ENCODE data around the gene PALS1.
"Not testable (repeated sequence)": the region's sequence is repeated elsewhere in the genome, so short reads cannot be mapped to it uniquely, and the experiment has no call there.

Gene PALS1

DNA sequence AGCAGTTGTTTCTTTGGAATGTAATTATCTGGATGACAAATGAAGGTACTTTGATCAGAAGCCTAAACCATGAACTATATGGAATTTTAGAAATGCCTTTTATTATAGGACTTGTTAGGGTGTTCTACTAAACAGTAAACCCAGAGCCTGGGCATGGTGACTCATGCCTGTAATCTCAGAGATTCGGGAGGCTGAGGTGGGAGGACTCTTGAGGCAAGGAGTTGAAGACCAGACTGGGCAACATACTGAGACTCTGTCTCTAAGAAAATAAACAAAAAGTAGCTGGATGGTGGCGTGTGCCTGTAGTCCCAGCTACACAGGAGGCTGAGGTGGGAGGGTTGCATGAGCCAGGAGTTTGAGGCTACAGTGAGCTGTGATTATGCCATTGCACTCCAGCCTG is 23.9 kb downstream of the PALS1 start:
- H3K4me1 ChIP-seq (ENCODE audit: control insufficient read depth, insufficient read depth, low read length), result peaks cover 2% of the 10 kb centered on the region
- no peaks in the 10 kb centered on the region for H3K27me3 ChIP-seq (ENCODE audit: control insufficient read depth, insufficient read depth, low read length)
- H3K9ac ChIP-seq (ENCODE audit: low read length), result no peak overlapping the region
- H3K9me3 ChIP-seq (ENCODE audit: control insufficient read depth, low read length), result no peaks in the 10 kb centered on the region
- no peaks in the 10 kb centered on the region for H3K36me3 ChIP-seq (ENCODE audit: control insufficient read depth, insufficient read depth, low read length)
- no peak overlapping the region for H3K4me3 ChIP-seq (ENCODE audit: low read length)

DNA sequence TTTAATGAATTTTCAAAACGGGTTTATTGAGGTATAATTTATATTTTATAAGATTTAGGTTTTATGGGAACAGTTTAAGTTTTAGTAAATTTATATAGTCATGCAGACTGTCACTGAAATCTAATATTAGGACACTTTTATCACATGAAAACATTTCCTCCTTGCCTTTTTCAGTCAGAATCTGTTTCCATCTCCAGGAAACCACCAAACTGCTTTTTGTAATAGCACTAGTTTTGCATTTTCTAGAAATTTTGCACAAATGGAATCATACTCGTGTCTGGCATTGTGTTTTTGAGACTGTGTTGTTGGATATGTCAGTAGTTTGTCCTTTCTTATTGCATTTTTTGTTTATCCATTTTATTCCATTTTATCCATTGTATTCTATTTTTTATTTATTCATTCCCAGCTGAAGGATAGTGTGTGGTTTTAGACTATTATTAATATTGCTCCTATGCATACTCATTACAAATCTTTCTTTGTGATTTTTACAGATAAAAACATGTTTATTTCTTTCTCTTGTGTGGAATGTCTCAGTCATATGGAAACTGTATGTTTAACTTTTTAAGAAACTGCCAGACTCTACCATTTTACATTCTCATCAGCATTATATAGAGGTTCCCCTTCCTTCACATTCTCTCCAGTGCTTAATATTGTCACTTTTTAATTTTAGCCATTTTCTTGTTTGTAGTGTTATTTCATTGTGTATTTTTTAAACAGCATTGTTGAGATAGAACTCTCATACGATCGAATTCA is 26.5 kb downstream of the PALS1 start:
- Histone ChIP-seq H3K9ac (ENCODE audit: low read length) (no peak overlapping the region), H3K4me3 (ENCODE audit: low read length) (no peak overlapping the region), H3K27me3 (ENCODE audit: control insufficient read depth, insufficient read depth, low read length) (no peaks in the 10 kb centered on the region), H3K4me1 (ENCODE audit: control insufficient read depth, insufficient read depth, low read length) (peaks cover 7% of the 10 kb centered on the region), H3K36me3 (ENCODE audit: control insufficient read depth, insufficient read depth, low read length) (no peaks in the 10 kb centered on the region), H3K9me3 (ENCODE audit: control insufficient read depth, low read length) (no peaks in the 10 kb centered on the region)

DNA sequence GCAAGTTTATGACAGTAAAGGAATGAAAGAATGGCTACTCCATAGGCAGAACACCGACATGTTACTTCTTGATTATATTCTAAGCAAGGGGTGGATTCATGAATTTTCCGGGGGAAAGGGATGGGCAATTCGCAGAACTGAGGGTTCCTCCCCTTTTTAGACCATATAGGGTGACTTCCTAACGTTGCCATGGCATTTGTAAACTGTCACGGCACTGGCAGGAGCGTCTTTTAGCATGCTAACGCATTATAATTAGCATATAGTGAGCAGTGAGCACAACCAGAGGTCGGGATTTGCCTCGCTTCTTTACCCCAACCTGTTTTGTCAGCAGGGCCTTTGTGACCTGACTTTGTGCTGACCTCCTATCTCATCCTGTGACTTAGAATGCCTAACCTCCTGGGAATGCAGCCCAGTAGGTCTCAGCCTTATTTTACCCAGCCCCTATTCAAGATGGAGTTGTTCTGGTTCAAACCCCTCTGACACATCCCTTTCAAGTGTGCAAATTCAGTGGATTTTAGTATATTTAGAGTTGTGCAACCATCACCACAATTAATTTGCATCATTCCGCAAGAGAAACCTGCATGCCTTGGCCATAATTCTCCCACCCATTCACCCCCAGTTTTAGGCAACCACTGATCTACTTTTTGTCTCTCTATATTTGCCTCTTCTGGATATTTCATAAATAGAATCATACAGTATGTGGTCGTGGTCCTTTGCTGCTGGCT is 27.4 kb downstream of the PALS1 start:
- H3K9me3 ChIP-seq (ENCODE audit: control insufficient read depth, low read length), result no peaks in the 10 kb centered on the region
- no peak overlapping the region for H3K9ac ChIP-seq (ENCODE audit: low read length)
- H3K4me1 ChIP-seq (ENCODE audit: control insufficient read depth, insufficient read depth, low read length), result peaks cover 7% of the 10 kb centered on the region
- H3K4me3 ChIP-seq (ENCODE audit: low read length), result no peak overlapping the region
- H3K27me3 ChIP-seq (ENCODE audit: control insufficient read depth, insufficient read depth, low read length), result no peaks in the 10 kb centered on the region
- H3K36me3 ChIP-seq (ENCODE audit: control insufficient read depth, insufficient read depth, low read length), result no peaks in the 10 kb centered on the region

DNA sequence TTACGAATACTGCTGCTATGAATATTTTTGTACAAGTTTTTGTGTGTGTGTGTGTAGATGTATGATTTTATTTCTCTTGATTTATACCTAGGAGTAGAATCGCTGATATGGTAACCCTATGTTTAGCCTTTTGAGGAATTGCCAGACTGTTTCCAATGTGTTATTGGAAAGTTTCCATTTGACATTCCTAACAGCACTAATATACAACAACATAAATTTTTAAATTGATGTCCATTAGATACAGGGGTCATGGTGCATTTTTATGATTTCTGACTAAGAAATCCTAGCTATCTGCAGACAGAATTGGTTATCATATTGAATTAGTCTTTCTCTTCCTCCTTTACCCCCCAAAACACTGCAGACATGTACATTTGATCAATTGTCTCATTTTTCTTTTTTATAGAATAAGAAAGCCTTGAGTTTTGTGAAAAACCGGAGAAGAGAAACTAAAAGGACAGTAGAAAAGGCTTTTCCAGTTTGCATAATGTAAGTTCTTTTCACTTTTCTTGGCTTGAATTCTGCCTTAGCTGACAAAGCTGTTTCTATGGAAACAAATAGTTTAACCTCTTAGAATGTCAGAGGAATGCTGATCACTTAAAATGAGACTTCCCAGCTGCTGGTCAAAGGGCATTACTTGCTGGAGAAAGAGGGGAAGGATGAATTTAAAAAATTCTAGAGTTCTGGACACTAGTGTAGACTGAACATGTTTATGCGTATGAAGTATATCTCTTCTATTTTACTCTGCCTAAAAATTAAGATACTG is 28.2 kb downstream of the PALS1 start:
- Histone ChIP-seq H3K4me3 (ENCODE audit: low read length) (no peak overlapping the region), H3K9ac (ENCODE audit: low read length) (no peak overlapping the region), H3K9me3 (ENCODE audit: control insufficient read depth, low read length) (no peaks in the 10 kb centered on the region), H3K36me3 (ENCODE audit: control insufficient read depth, insufficient read depth, low read length) (no peaks in the 10 kb centered on the region), H3K27me3 (ENCODE audit: control insufficient read depth, insufficient read depth, low read length) (no peaks in the 10 kb centered on the region), H3K4me1 (ENCODE audit: control insufficient read depth, insufficient read depth, low read length) (peaks cover 7% of the 10 kb centered on the region)

DNA sequence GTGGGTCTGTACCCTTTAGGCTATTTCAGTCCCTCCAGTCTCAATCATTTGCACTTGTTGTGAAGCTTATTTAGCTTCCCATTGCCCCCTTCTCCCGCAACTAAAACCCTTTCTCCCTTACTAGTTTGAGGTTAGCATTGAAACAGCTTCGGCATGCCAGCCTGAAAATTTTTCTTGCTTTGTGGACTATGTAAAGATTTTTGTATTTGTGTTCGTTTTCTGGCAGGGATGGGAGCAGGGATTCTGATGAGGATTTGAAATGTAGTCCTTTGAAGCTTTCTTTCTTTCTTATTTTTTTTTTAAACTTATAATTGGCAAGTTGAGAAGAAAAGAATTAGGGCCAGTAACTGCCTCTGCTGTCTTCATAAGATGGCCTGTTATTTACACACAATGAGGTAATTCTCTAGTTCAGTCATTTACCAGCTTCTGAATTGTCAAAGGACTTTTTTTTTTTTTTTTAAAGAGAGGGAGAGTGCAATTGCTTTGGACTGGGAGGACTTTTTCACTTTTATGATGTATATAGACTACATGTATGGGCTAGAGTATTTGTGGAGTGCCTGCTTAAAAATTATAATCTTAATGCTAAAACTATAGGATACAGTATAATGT is 29.0 kb downstream of the PALS1 start:
- peaks cover 7% of the 10 kb centered on the region for H3K4me1 ChIP-seq (ENCODE audit: control insufficient read depth, insufficient read depth, low read length)
- no peak overlapping the region for H3K9ac ChIP-seq (ENCODE audit: low read length)
- H3K27me3 ChIP-seq (ENCODE audit: control insufficient read depth, insufficient read depth, low read length), result no peaks in the 10 kb centered on the region
- H3K4me3 ChIP-seq (ENCODE audit: low read length), result no peak overlapping the region
- no peaks in the 10 kb centered on the region for H3K36me3 ChIP-seq (ENCODE audit: control insufficient read depth, insufficient read depth, low read length)
- H3K9me3 ChIP-seq (ENCODE audit: control insufficient read depth, low read length), result no peaks in the 10 kb centered on the region

- Histone ChIP-seq H3K4me3 (ENCODE audit: low read length) (no peak overlapping the region), H3K9me3 (ENCODE audit: control insufficient read depth, low read length) (no peaks in the 10 kb centered on the region), H3K36me3 (ENCODE audit: control insufficient read depth, insufficient read depth, low read length) (no peaks in the 10 kb centered on the region), H3K27me3 (ENCODE audit: control insufficient read depth, insufficient read depth, low read length) (no peaks in the 10 kb centered on the region), H3K4me1 (ENCODE audit: control insufficient read depth, insufficient read depth, low read length) (peaks cover 7% of the 10 kb centered on the region), H3K9ac (ENCODE audit: low read length) (no peak overlapping the region)
Observed at GRCh38 chr14:67270933-67271332, 29.7 kb downstream of the PALS1 start.

GRCh38 chr14:67273281-67273680 is 32.0 kb downstream of the PALS1 start:
- H3K4me1 ChIP-seq (ENCODE audit: control insufficient read depth, insufficient read depth, low read length); H3K27me3 ChIP-seq (ENCODE audit: control insufficient read depth, insufficient read depth, low read length); H3K4me3 ChIP-seq (ENCODE audit: low read length); H3K9ac ChIP-seq (ENCODE audit: low read length); H3K36me3 ChIP-seq (ENCODE audit: control insufficient read depth, insufficient read depth, low read length); H3K9me3 ChIP-seq (ENCODE audit: control insufficient read depth, low read length): not testable (repeated sequence)

DNA sequence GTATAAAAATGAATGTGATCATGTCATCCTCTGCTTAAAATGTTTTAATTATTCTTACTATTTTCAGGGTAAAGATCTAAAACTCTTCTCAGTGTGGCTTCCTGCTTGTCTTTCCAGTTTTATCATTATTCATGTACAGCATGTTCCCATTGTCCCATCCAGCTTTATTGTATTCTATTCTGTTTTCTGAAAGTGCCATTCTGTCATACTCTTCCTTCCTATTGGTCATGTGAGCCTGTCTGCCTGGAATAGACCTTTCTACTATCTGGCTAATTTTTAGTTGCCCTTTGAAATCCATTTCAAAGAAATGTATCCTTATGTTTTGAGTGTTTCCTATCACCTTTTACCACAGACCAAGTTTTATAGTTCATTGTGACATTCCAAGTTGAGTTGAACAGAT is 34.9 kb downstream of the PALS1 start:
- Histone ChIP-seq H3K9ac (ENCODE audit: low read length) (no peak overlapping the region), H3K9me3 (ENCODE audit: control insufficient read depth, low read length) (no peaks in the 10 kb centered on the region), H3K27me3 (ENCODE audit: control insufficient read depth, insufficient read depth, low read length) (no peaks in the 10 kb centered on the region), H3K36me3 (ENCODE audit: control insufficient read depth, insufficient read depth, low read length) (no peaks in the 10 kb centered on the region), H3K4me1 (ENCODE audit: control insufficient read depth, insufficient read depth, low read length) (no peaks in the 10 kb centered on the region), H3K4me3 (ENCODE audit: low read length) (no peak overlapping the region)

- Histone ChIP-seq H3K4me1 (ENCODE audit: control insufficient read depth, insufficient read depth, low read length) (no peaks in the 10 kb centered on the region), H3K4me3 (ENCODE audit: low read length) (no peak overlapping the region), H3K27me3 (ENCODE audit: control insufficient read depth, insufficient read depth, low read length) (no peaks in the 10 kb centered on the region), H3K9me3 (ENCODE audit: control insufficient read depth, low read length) (no peaks in the 10 kb centered on the region), H3K9ac (ENCODE audit: low read length) (no peak overlapping the region), H3K36me3 (ENCODE audit: control insufficient read depth, insufficient read depth, low read length) (no peaks in the 10 kb centered on the region)
Observed at GRCh38 chr14:67280506-67280905, 39.3 kb downstream of the PALS1 start.

- H3K4me1 ChIP-seq (ENCODE audit: control insufficient read depth, insufficient read depth, low read length), result no peaks in the 10 kb centered on the region
- H3K4me3 ChIP-seq (ENCODE audit: low read length), result no peak overlapping the region
- no peaks in the 10 kb centered on the region for H3K9me3 ChIP-seq (ENCODE audit: control insufficient read depth, low read length)
- no peaks in the 10 kb centered on the region for H3K36me3 ChIP-seq (ENCODE audit: control insufficient read depth, insufficient read depth, low read length)
- H3K27me3 ChIP-seq (ENCODE audit: control insufficient read depth, insufficient read depth, low read length), result no peaks in the 10 kb centered on the region
- no peak overlapping the region for H3K9ac ChIP-seq (ENCODE audit: low read length)
Observed at GRCh38 chr14:67285876-67286452, 44.7 kb downstream of the PALS1 start.

Data from mucosa of stomach (tissue), 1 donor.